K562 (cell line): ENCODE measurements around the gene SNX25. TPM values are rescaled to one million over a fixed set of nuclear protein-coding genes. Genes with fewer than 3 reads are reported as not detected.

ENCODE experiments used
- CTBP1 ChIP-seq: fragments of 450-650 bp; IDR thresholded peaks from 2 replicates; pipeline ENCODE4 v1.6.1; 2016; ENCODE audit warnings: borderline replicate concordance
- E4F1 ChIP-seq: fragments of 250-450 bp; sonication (Bioruptor Pico); IDR thresholded peaks from 2 replicates; pipeline ENCODE4 v1.5.0; 2021; ENCODE audit warnings: mild to moderate bottlenecking, borderline replicate concordance
- HNRNPL ChIP-seq: fragments of 200-400 bp; formaldehyde crosslinking; IDR thresholded peaks from 2 replicates; pipeline ENCODE4 v1.6.1; 2017; ENCODE audit warnings: low read depth, mild to moderate bottlenecking, low read length
- ILK ChIP-seq: fragments of 450-650 bp; IDR thresholded peaks from 2 replicates; pipeline ENCODE4 v1.6.1; 2016; ENCODE audit warnings: missing genetic modification characterization, low read depth, mild to moderate bottlenecking, missing compliant biosample characterization, moderate library complexity, borderline replicate concordance
- NCOA1 ChIP-seq: fragments of 450-650 bp; IDR thresholded peaks from 2 replicates; pipeline ENCODE4 v1.6.1; 2016; ENCODE audit warnings: low read depth
- RBBP5 ChIP-seq: fragments of 200-600 bp; sonication (generic); IDR thresholded peaks from 2 replicates; pipeline ENCODE4 v1.6.1; 2012; ENCODE audit warnings: borderline replicate concordance, mild to moderate bottlenecking, low read length, control low read depth, inconsistent platforms; ENCODE audit not compliant: insufficient read depth, poor library complexity, severe bottlenecking
- TCF7 ChIP-seq: sonication (generic); IDR thresholded peaks from 2 replicates; pipeline ENCODE4 v1.6.1; 2016; ENCODE audit warnings: antibody characterized with exemption, borderline replicate concordance
- ZBTB17 ChIP-seq: fragments of 450-650 bp; formaldehyde crosslinking; IDR thresholded peaks from 2 replicates; pipeline ENCODE4 v1.4.0; 2020; ENCODE audit warnings: mild to moderate bottlenecking
- ZBTB40 ChIP-seq, 2 experiments: fragments of 450-650 bp in 1 of 2; sonication (generic) in 1 of 2; formaldehyde crosslinking in 1 of 2; IDR thresholded peaks; 2 replicates each; pipeline versions ENCODE4 v1.7.1 to v1.9.0; 2016 to 2022; ENCODE audit warnings: inconsistent platforms in 1 of 2, mild to moderate bottlenecking in 1 of 2, missing genetic modification reagents in 1 of 2
- ZNF23 ChIP-seq: fragments of 250-450 bp; sonication (Bioruptor Pico); IDR thresholded peaks from 2 replicates; pipeline ENCODE4 v1.4.0; 2020; ENCODE audit warnings: mild to moderate bottlenecking
- ZNF518B ChIP-seq: fragments of 250-450 bp; sonication (Bioruptor Pico); IDR thresholded peaks from 2 replicates; pipeline ENCODE4 v1.5.0; 2021; ENCODE audit warnings: mild to moderate bottlenecking, moderate library complexity
- polyA plus RNA-seq, 8 experiments: library from polyadenylated mRNA; depleted of rRNA in 4 of 8; stranded (reverse) in 5 of 8; unstranded in 3 of 8; fragments of >200 nt; fragmentation: Nextera tagmentation in 2 of 8; fragmentation: Illumina TruSeq in 1 of 8; extraction: Ambion mirVana in 2 of 8; extraction: Trizol in 1 of 8; gene quantifications; 2 replicates each; pipeline versions ENCODE4 v1.2.1 to v1.2.3, GENCODE V29; 2011 to 2014; ENCODE audit warnings: inconsistent platforms in 1 of 8, missing spikeins in 1 of 8
- total RNA-seq, 7 experiments: library from RNA; depleted of rRNA in 6 of 7; stranded (reverse); fragments of >200 nt in 6 of 7; fragmentation: Illumina TruSeq in 2 of 7; extraction: Trizol in 2 of 7; gene quantifications; 2 replicates each; pipeline versions ENCODE4 v1.2.1 to v1.2.3, GENCODE V29; 2011 to 2021; ENCODE audit warnings: low replicate concordance in 1 of 7

SNX25 gene
- total and polyA plus RNA-seq, 9 of the 15 experiments (the other 6 are each of a cell fraction or from before 2014, with no cell fraction given), result 2.5 to 23.4 (median 13.3) TPM

GRCh38 chr4:185395956-185396723 is 186.7 kb downstream of the SNX25 start (continued):
- TF ChIP-seq ZBTB40 (IDR thresholded peaks at IDR 0.05) (peak; percentile 29; the same call in 1 of the 2 replicates), ZBTB40 (CRISPR knock-in tag; IDR thresholded peaks at IDR 0.05) (no peak; the same call in 1 of the 2 replicates), HNRNPL (peak; percentile 54; the same call in 1 of the 2 replicates), TCF7 (no peak), ZNF23 (CRISPR knock-in tag) (no peak), ZNF518B (no peak), CTBP1 (peak; percentile 83), ILK (tag) (no peak), RBBP5 (peak; percentile 78), E4F1 (CRISPR knock-in tag) (no peak), NCOA1 (peak; percentile 91), ZBTB17 (0 out of 2 replicates have a peak, but pooled peaks have one; percentile 67)
